Adrenal gland (tissue), 5 donors: ENCODE data around the gene LRBA.
A peak's percentile ranks its signal among the peaks of the same experiment; 100 is the strongest.

Experiments used
- CTCF ChIP-seq, 6 experiments: fragments of 450-650 bp in 4 of 6; fragments of 200-600 bp in 2 of 6; sonication (generic) in 1 of 6; IDR thresholded peaks; 1 replicate in 5 of 6; 2 replicates in 1 of 6; pipeline versions ENCODE4 v1.5.1 to v1.8.0; 2016 to 2021; ENCODE audit warnings: antibody characterized with exemption in 6 of 6, mild to moderate bottlenecking in 2 of 6, moderate library complexity in 1 of 6
- POLR2A ChIP-seq, 2 donors: fragments of 450-650 bp; IDR thresholded peaks; one replicate each; pipeline ENCODE4 v1.6.1; 2017; ENCODE audit warnings: antibody characterized with exemption in 2 of 2, mild to moderate bottlenecking in 2 of 2, moderate library complexity in 1 of 2
- donor health status: DM: no; HTN: no; CAD: no.

- TF ChIP-seq CTCF (IDR thresholded peaks at IDR 0.05) (no peak), POLR2A (IDR thresholded peaks at IDR 0.05) (peak; percentile 59 to 88)
Measured at GRCh38 chr4:151015459-151016347, 619 bp upstream of the LRBA start.
